ENCODE data around the gene FERMT2. TPM values are rescaled to one million over a fixed set of nuclear protein-coding genes. Genes with fewer than 3 reads are reported as not detected.
A peak's percentile ranks its signal among the peaks of the same experiment; 100 is the strongest.

The FERMT2 gene
- total and polyA plus RNA-seq, 2 donors from 2014 or later: 46.2 to 78.2 TPM

DNA sequence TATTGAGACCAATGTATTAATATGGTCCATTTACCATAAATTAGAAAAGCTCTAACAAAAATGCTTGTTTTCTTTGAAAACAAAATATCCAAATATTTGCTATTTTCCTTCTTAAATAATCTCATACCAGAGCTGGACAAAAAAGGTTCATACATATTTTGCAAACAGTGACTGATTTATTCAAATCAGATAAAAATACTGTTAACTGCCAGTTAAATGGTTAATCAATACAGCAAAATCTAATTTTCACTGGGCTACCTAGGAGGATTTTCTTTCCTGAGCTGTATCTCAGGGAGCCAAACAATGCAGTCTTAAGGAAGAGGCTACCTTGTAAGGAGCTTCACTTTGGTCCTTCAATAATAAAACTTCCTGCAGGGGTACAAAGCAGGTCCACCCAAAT lies 2.0 kb downstream of the FERMT2 start:
- intact Hi-C loops (cut with DNase I): no loop called here
- DNase-seq: no peak
- Histone ChIP-seq H3K4me1 (ENCODE audit: control insufficient read depth in 2 of 3, insufficient read depth in 2 of 3, low read depth in 1 of 3, low read length in 3 of 3) (peaks cover 2 to 11% (median 7%) of the 10 kb centered on the region in 3 donors), H3K9ac (ENCODE audit: low read length in 3 of 3) (peak overlapping the region in 1 of 3 donors; percentile 97), H3K27ac (ENCODE audit: low read depth in 2 of 2, low read length in 2 of 2) (no peak overlapping the region), H3K4me3 (ENCODE audit: low read length in 3 of 3) (peak overlapping the region; percentile 27 to 99 (median 97)), H3K36me3 (ENCODE audit: control insufficient read depth in 2 of 3, insufficient read depth in 3 of 3, low read length in 3 of 3) (peaks cover 0 to 3% (median 0%) of the 10 kb centered on the region in 3 donors), H3K9me3 (ENCODE audit: control insufficient read depth in 2 of 3, insufficient read depth in 1 of 3, low read length in 3 of 3) (no peaks in the 10 kb centered on the region), H3K27me3 (ENCODE audit: control insufficient read depth, insufficient read depth, low read length) (no peaks in the 10 kb centered on the region)
- no peak for FAIRE-seq
- TF ChIP-seq, protein P1, sequence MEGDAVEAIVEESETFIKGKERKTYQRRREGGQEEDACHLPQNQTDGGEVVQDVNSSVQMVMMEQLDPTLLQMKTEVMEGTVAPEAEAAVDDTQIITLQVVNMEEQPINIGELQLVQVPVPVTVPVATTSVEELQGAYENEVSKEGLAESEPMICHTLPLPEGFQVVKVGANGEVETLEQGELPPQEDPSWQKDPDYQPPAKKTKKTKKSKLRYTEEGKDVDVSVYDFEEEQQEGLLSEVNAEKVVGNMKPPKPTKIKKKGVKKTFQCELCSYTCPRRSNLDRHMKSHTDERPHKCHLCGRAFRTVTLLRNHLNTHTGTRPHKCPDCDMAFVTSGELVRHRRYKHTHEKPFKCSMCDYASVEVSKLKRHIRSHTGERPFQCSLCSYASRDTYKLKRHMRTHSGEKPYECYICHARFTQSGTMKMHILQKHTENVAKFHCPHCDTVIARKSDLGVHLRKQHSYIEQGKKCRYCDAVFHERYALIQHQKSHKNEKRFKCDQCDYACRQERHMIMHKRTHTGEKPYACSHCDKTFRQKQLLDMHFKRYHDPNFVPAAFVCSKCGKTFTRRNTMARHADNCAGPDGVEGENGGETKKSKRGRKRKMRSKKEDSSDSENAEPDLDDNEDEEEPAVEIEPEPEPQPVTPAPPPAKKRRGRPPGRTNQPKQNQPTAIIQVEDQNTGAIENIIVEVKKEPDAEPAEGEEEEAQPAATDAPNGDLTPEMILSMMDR (IDR thresholded peaks at IDR 0.05; ENCODE audit: borderline replicate concordance, extremely low read depth, insufficient read depth): no peak

DNA sequence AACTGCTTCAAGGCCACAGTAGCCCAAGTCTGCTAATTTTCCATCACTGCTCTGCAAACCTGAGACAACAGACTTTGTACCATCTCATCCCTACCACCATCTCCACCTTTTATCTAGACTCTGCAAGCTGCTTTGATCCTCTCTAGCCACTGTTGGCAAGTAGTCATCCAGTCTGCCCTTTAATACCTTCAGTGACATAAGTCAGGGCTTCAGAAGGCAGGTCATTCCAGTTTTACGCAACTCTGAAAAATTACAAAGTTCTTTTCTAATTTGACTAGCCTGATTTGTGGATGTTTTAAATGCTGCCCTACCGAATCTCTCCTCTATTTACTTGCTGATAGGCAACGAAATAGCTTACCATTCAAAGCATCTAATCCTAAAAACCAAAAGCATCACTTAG lies 2.8 kb downstream of the FERMT2 start:
- TF ChIP-seq, protein P1 (IDR thresholded peaks at IDR 0.05; ENCODE audit: borderline replicate concordance, extremely low read depth, insufficient read depth): no peak
- Histone ChIP-seq H3K27ac (ENCODE audit: low read depth in 2 of 2, low read length in 2 of 2) (no peak overlapping the region), H3K4me1 (ENCODE audit: control insufficient read depth in 2 of 3, insufficient read depth in 2 of 3, low read depth in 1 of 3, low read length in 3 of 3) (peaks cover 2 to 11% (median 7%) of the 10 kb centered on the region in 3 donors), H3K4me3 (ENCODE audit: low read length in 3 of 3) (peak overlapping the region in 2 of 3 donors; percentile 20 to 97), H3K9ac (ENCODE audit: low read length in 3 of 3) (no peak overlapping the region), H3K9me3 (ENCODE audit: control insufficient read depth in 2 of 3, insufficient read depth in 1 of 3, low read length in 3 of 3) (no peaks in the 10 kb centered on the region), H3K27me3 (ENCODE audit: control insufficient read depth, insufficient read depth, low read length) (no peaks in the 10 kb centered on the region), H3K36me3 (ENCODE audit: control insufficient read depth in 2 of 3, insufficient read depth in 3 of 3, low read length in 3 of 3) (peaks cover 0 to 3% (median 0%) of the 10 kb centered on the region in 3 donors)
- intact Hi-C loops (cut with DNase I): no loop called here
- DNase-seq: no peak
- FAIRE-seq: no peak

GRCh38 chr14:52944254-52944653 lies 6.6 kb downstream of the FERMT2 start:
- H3K27me3 ChIP-seq (ENCODE audit: control insufficient read depth, insufficient read depth, low read length): no peaks in the 10 kb centered on the region
- intact Hi-C loops (cut with DNase I): no loop called here
- no peak overlapping the region for H3K27ac ChIP-seq (ENCODE audit: low read depth in 2 of 2, low read length in 2 of 2)
- no peak overlapping the region for H3K9ac ChIP-seq (ENCODE audit: low read length in 3 of 3)
- peaks cover 0 to 9% (median 4%) of the 10 kb centered on the region in 3 donors for H3K4me1 ChIP-seq (ENCODE audit: control insufficient read depth in 2 of 3, insufficient read depth in 2 of 3, low read depth in 1 of 3, low read length in 3 of 3)
- no peak for DNase-seq
- no peaks in the 10 kb centered on the region for H3K9me3 ChIP-seq (ENCODE audit: control insufficient read depth in 2 of 3, insufficient read depth in 1 of 3, low read length in 3 of 3)
- peaks cover 0 to 3% (median 0%) of the 10 kb centered on the region in 3 donors for H3K36me3 ChIP-seq (ENCODE audit: control insufficient read depth in 2 of 3, insufficient read depth in 3 of 3, low read length in 3 of 3)
- TF ChIP-seq, protein P1 (IDR thresholded peaks at IDR 0.05; ENCODE audit: borderline replicate concordance, extremely low read depth, insufficient read depth): no peak
- H3K4me3 ChIP-seq (ENCODE audit: low read length in 3 of 3): no peak overlapping the region
- no peak for FAIRE-seq

- intact Hi-C loops (cut with DNase I): no loop called here
- Histone ChIP-seq H3K36me3 (ENCODE audit: control insufficient read depth in 2 of 3, insufficient read depth in 3 of 3, low read length in 3 of 3) (peaks cover 0 to 1% (median 0%) of the 10 kb centered on the region in 3 donors), H3K9me3 (ENCODE audit: control insufficient read depth in 2 of 3, insufficient read depth in 1 of 3, low read length in 3 of 3) (no peaks in the 10 kb centered on the region), H3K27ac (ENCODE audit: low read depth in 2 of 2, low read length in 2 of 2) (no peak overlapping the region), H3K4me3 (ENCODE audit: low read length in 3 of 3) (no peak overlapping the region), H3K9ac (ENCODE audit: low read length in 3 of 3) (no peak overlapping the region), H3K4me1 (ENCODE audit: control insufficient read depth in 2 of 3, insufficient read depth in 2 of 3, low read depth in 1 of 3, low read length in 3 of 3) (peaks cover 0 to 25% (median 20%) of the 10 kb centered on the region in 3 donors), H3K27me3 (ENCODE audit: control insufficient read depth, insufficient read depth, low read length) (no peaks in the 10 kb centered on the region)
- FAIRE-seq: no peak
- TF ChIP-seq, protein P1 (IDR thresholded peaks at IDR 0.05; ENCODE audit: borderline replicate concordance, extremely low read depth, insufficient read depth): no peak
- no peak for DNase-seq
Measured at GRCh38 chr14:52939427-52939826, 11.4 kb downstream of the FERMT2 start.

Data from kidney (tissue), 14 donors.